SU-DHL-6 (cell line): ENCODE data around the gene MEGF6.

ENCODE experiments used
- H2AFZ ChIP-seq: fragments of 200-600 bp; sonication (generic); 2 replicates; pipeline ENCODE4 v1.6.1; 2014; ENCODE audit warnings: low read depth, mild to moderate bottlenecking, moderate library complexity, mixed read lengths, antibody characterized with exemption, low read length; ENCODE audit not compliant: severe bottlenecking
- H3F3A ChIP-seq: fragments of 200-600 bp; shearing (Covaris generic); 2 replicates; pipeline ENCODE4 v1.6.0; 2016; ENCODE audit warnings: antibody characterized with exemption, mild to moderate bottlenecking; ENCODE audit not compliant: insufficient read depth
- H3K27ac ChIP-seq: fragments of 200-600 bp; sonication (generic); 2 replicates; pipeline ENCODE4 v1.5.1; 2016; ENCODE audit warnings: low read depth, mild to moderate bottlenecking, low read length, moderate library complexity, mixed read lengths
- H3K27me3 ChIP-seq: fragments of 200-600 bp; sonication (generic), shearing (Covaris generic); 2 replicates; pipeline ENCODE4 v1.6.0; 2014; ENCODE audit warnings: mild to moderate bottlenecking, low read length
- H3K36me3 ChIP-seq: fragments of 200-600 bp; sonication (generic); 2 replicates; pipeline ENCODE4 v1.6.1; 2014; ENCODE audit warnings: mild to moderate bottlenecking, low read length, mixed read lengths
- H3K4me2 ChIP-seq: fragments of 300-600, 200-600 bp; shearing (Covaris generic), sonication (generic); 2 replicates; pipeline ENCODE4 v1.6.0; 2014; ENCODE audit warnings: low read length, low read depth, mild to moderate bottlenecking; ENCODE audit not compliant: poor library complexity, severe bottlenecking
- H3K4me3 ChIP-seq: fragments of 200-600 bp; sonication (generic); 2 replicates; pipeline ENCODE4 v1.5.1; 2014; ENCODE audit warnings: antibody characterized with exemption, low read length, mild to moderate bottlenecking, mixed read lengths; ENCODE audit not compliant: insufficient read depth, poor library complexity, severe bottlenecking
- H3K79me2 ChIP-seq: fragments of 200-600 bp; sonication (generic); 2 replicates; pipeline ENCODE4 v1.6.1; 2014; ENCODE audit warnings: mild to moderate bottlenecking, low read length, moderate library complexity; ENCODE audit not compliant: insufficient read depth
- H3K9ac ChIP-seq: fragments of 200-600 bp; sonication (generic); 2 replicates; pipeline ENCODE4 v1.7.0; 2014; ENCODE audit warnings: mild to moderate bottlenecking, low read length
- H3K9me2 ChIP-seq: fragments of 200-600 bp; sonication (generic); replicated peaks from 2 replicates; pipeline ENCODE4 v1.6.1; 2014; ENCODE audit warnings: low read length; ENCODE audit not compliant: insufficient read depth
- H3K9me3 ChIP-seq: fragments of 200-600 bp; sonication (generic); 2 replicates; pipeline ENCODE4 v1.6.1; 2014; ENCODE audit warnings: low read length, mixed read lengths; ENCODE audit not compliant: insufficient read depth
- H4K20me1 ChIP-seq: fragments of 200-600 bp; sonication (generic); 2 replicates; pipeline ENCODE4 v1.6.1; 2014; ENCODE audit warnings: low read depth, mild to moderate bottlenecking, antibody characterized with exemption, low read length, moderate library complexity, mixed read lengths
- CTCF ChIP-seq: fragments of 200-600 bp; sonication (generic); IDR thresholded peaks from one replicate; pipeline ENCODE4 v1.5.1; 2017; ENCODE audit warnings: antibody characterized with exemption, mild to moderate bottlenecking, low read length, moderate library complexity; ENCODE audit not compliant: insufficient read depth, poor library complexity, severe bottlenecking
- EZH2phosphoT487 ChIP-seq: fragments of 200-600 bp; sonication (generic), shearing (Covaris generic); conservative IDR thresholded peaks from 2 replicates; pipeline ENCODE4 v1.6.1; 2018; ENCODE audit warnings: mild to moderate bottlenecking, antibody characterized with exemption, low read length, moderate library complexity, mixed read lengths

MEGF6 gene

GRCh38 chr1:3650248-3651025 lies 39.1 kb upstream of the MEGF6 start:
- no peak overlapping the region for H3K4me3 ChIP-seq
- H3K9ac ChIP-seq = no peak overlapping the region
- no peaks in the 10 kb centered on the region for H3K9me3 ChIP-seq
- H4K20me1 ChIP-seq = no peaks in the 10 kb centered on the region
- no peaks in the 10 kb centered on the region for H3K9me2 ChIP-seq
- H3K27me3 ChIP-seq = no peaks in the 10 kb centered on the region
- no peaks in the 10 kb centered on the region for H3K79me2 ChIP-seq
- H3K4me2 ChIP-seq = no peak overlapping the region
- H3F3A ChIP-seq = peaks cover 4% of the 10 kb centered on the region; the same call in 1 of the 2 replicates
- no peaks in the 10 kb centered on the region for H3K36me3 ChIP-seq
- H2AFZ ChIP-seq = no peak overlapping the region
- TF ChIP-seq EZH2phosphoT487 (no peak), CTCF (no peak)
- no peak overlapping the region for H3K27ac ChIP-seq

- Histone ChIP-seq H3F3A (peaks cover 4% of the 10 kb centered on the region; the same call in 1 of the 2 replicates), H3K27me3 (no peaks in the 10 kb centered on the region), H3K4me2 (peak within 1 kb of the TSS; percentile 54), H3K27ac (no peak within 1 kb of the TSS), H3K36me3 (no peaks in the 10 kb centered on the region), H4K20me1 (no peaks in the 10 kb centered on the region), H3K79me2 (no peaks in the 10 kb centered on the region), H3K9ac (peak within 1 kb of the TSS; percentile 66), H3K9me2 (no peaks in the 10 kb centered on the region), H2AFZ (peak within 1 kb of the TSS; percentile 41), H3K4me3 (peak within 1 kb of the TSS; percentile 67), H3K9me3 (no peaks in the 10 kb centered on the region)
- TF ChIP-seq CTCF (peak; percentile 21), EZH2phosphoT487 (no peak)
Observed at GRCh38 chr1:3649342-3650247, 38.3 kb upstream of the MEGF6 start, which contains the start of gene WRAP73. Gene WRAP73, minus strand, starts transcription at chr1:3650103. Its CDS starts 104 bp downstream, at chr1:3649999.

GRCh38 chr1:3646596-3646995 lies 35.3 kb upstream of the MEGF6 start:
- Histone ChIP-seq H3K79me2 (no peaks in the 10 kb centered on the region), H3K9ac (no peak overlapping the region), H3K27me3 (no peaks in the 10 kb centered on the region), H3K4me3 (no peak overlapping the region), H4K20me1 (no peaks in the 10 kb centered on the region), H3K36me3 (no peaks in the 10 kb centered on the region), H3K27ac (no peak overlapping the region), H3K9me2 (no peaks in the 10 kb centered on the region), H2AFZ (no peak overlapping the region), H3K4me2 (no peak overlapping the region), H3F3A (peaks cover 4% of the 10 kb centered on the region; the same call in 1 of the 2 replicates), H3K9me3 (no peaks in the 10 kb centered on the region)
- TF ChIP-seq CTCF (no peak), EZH2phosphoT487 (no peak)
